Stimulated activated CD4-positive, alpha-beta T cell treated with anti-CD3 and anti-CD28 coated beads, Interleukin-2, amount 100 ng/mL, for 4 hours (primary cell): ENCODE results near the gene ARRB1.
A peak's percentile ranks its signal among the peaks of the same experiment; 100 is the strongest.

ENCODE experiments used
- DNase-seq: peaks from one replicate; pipeline ENCODE4 v3.0.0-alpha.2; 2020; ENCODE audit warnings: low read depth

ARRB1 gene

DNA sequence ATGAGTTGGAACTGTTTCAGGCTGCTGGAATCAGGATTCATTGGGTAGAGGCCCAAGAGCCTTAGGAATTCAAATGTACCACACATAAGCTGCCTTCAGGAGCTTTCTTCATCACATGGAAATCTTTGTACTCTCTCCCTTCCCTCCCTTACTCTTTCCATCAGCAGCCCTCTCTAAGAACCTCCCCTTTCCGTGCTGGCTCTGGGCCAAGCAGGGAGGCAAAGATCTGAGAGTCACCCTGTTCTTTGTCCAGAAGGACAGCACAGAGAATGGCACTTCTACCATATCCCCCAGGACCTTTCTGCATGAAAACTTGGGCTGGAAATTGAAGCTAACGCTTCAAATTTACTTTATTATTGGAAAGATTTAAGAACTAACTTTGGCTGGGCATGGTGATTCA is 131.6 kb downstream of the ARRB1 start:
- no peak for DNase-seq

- DNase-seq = no peak
Observed at GRCh38 chr11:75214843-75215242, 136.6 kb downstream of the ARRB1 start.

DNA sequence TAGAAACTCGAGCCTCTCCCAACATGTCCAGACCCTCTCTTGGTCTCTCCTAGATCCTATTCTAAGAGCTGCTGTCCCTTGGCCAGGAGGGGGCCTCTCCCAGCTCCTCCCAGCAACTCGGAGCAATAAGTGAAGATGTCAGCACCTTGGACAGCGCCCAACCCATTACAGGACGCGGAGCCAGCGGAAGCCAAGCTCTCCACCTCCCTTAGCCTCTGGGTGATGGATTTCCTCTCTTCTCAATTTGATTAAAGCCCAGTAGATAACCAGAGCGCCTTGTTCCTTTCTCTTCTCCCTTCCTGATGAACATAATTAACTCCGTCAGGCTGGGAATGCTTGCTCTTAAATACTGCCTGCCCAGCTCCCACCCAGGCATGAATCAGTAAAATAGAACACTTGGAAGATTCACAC is 137.0 kb downstream of the ARRB1 start:
- peak; percentile 51 for DNase-seq
